GM12878 (cell line): ENCODE measurements around the gene PARP6.

Source experiments
- EP300 ChIP-seq, 2 experiments: fragments of 150-350 bp in 1 of 2; IDR thresholded peaks; 2 replicates each; pipeline ENCODE4 v1.6.1; 2011 to 2012; ENCODE audit warnings: low read depth in 2 of 2, low read length in 2 of 2, borderline replicate concordance in 1 of 2, improper control_type of control experiment in 1 of 2, inconsistent platforms in 1 of 2; ENCODE audit not compliant: control insufficient read depth in 1 of 2
- FOS ChIP-seq: IDR thresholded peaks from 3 replicates; pipeline ENCODE4 v1.6.1; 2011; ENCODE audit warnings: borderline replicate concordance; ENCODE audit not compliant: insufficient read length; ENCODE audit errors: extremely low read depth
- FOXK2 ChIP-seq: fragments of 450-650 bp; IDR thresholded peaks from 2 replicates; pipeline ENCODE4 v1.6.1; 2017; ENCODE audit warnings: mild to moderate bottlenecking, moderate library complexity
- GABPA ChIP-seq: IDR thresholded peaks from 2 replicates; pipeline ENCODE4 v1.6.1; 2014; ENCODE audit warnings: antibody characterized with exemption, low read depth, mild to moderate bottlenecking, inconsistent platforms
- POLR2AphosphoS5 ChIP-seq: IDR thresholded peaks from 2 replicates; pipeline ENCODE4 v1.6.1; 2011; ENCODE audit warnings: mild to moderate bottlenecking, low read length, inconsistent platforms
- RAD21 ChIP-seq: IDR thresholded peaks from 2 replicates; pipeline ENCODE4 v1.6.1; 2011; ENCODE audit warnings: mild to moderate bottlenecking, low read depth, low read length, moderate library complexity; ENCODE audit not compliant: insufficient read depth
- RCOR1 ChIP-seq: conservative IDR thresholded peaks from 2 replicates; pipeline ENCODE4 v1.6.1; 2012; ENCODE audit warnings: low read depth, low read length, improper control_type of control experiment
- RFX5 ChIP-seq: IDR thresholded peaks from 2 replicates; pipeline ENCODE4 v1.6.1; 2011; ENCODE audit warnings: low read depth, low read length, improper control_type of control experiment
- TF ChIP-seq, protein P1 (sequence below), 3 experiments: IDR thresholded peaks in 2 of 3; conservative IDR thresholded peaks in 1 of 3; 2 replicates each; pipeline ENCODE4 v1.5.1; 2011; ENCODE audit warnings: low read depth in 3 of 3, low read length in 3 of 3, mild to moderate bottlenecking in 3 of 3, control low read depth in 2 of 3, moderate library complexity in 2 of 3, inconsistent platforms in 1 of 3, mixed read lengths in 1 of 3; ENCODE audit not compliant: control insufficient read depth in 2 of 3, insufficient read depth in 1 of 3; ENCODE audit errors: extremely low read depth in 1 of 3
- TF ChIP-seq, protein P2 (sequence below): IDR thresholded peaks from 2 replicates; pipeline ENCODE4 v1.6.1; 2011; ENCODE audit warnings: low read depth, mild to moderate bottlenecking, low read length, moderate library complexity, borderline replicate concordance; ENCODE audit errors: extremely low read depth
- TF ChIP-seq, protein P3 (sequence below): IDR thresholded peaks from 2 replicates; pipeline ENCODE4 v1.6.1; 2011; ENCODE audit warnings: borderline replicate concordance, low read depth, mild to moderate bottlenecking, moderate library complexity, low read length; ENCODE audit not compliant: insufficient read depth, poor library complexity, severe bottlenecking
- TF ChIP-seq, protein P4 (sequence below): IDR thresholded peaks from 2 replicates; pipeline ENCODE4 v1.6.1; 2012; ENCODE audit warnings: low read depth, low read length, improper control_type of control experiment

DNA sequence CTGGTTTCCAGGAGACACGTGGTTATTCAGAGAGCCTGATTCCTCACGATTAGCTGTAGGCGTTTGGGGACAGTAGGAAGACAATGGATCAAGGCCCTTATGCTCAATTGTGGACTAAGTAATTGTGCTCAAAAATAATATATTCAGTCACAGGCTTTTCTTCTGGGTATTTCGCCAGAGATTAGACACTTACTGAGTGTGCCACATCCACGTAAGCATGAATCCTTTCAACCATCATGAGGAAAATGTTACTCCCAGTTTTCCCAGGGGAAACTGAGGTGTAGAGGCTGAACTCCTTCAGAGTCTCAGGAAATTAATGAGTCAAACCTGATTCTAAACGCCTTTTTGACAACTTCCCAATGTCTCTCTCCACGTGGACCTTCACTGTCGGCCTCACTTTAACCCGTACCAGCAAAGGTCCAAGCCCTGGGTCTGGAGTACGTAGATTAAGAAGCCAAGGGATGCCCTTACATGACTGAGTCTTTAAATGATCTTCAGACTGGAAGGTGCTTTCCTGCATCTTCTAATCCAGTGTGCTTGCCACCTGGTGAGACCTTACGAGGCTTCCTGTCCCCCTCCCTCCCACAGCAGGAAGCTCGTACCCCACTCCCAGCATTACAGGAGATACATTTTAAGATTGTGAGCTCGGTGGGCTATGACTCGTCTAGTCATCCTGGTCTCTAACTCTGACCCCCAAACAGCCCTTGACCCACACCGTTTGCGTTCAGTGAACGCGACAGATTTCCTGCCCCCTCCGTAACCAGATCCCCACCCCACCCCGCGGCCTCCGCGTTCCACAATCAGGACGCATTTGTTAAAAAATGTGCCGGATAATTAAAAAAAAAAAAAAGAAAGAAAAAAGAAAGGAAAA is 43.0 kb downstream of the PARP6 start:
- TF ChIP-seq EP300 (IDR thresholded peaks at IDR 0.05; ENCODE audit: borderline replicate concordance in 1 of 2, control insufficient read depth in 1 of 2, low read depth in 2 of 2, low read length in 2 of 2): no peak
- TF ChIP-seq, protein P1, sequence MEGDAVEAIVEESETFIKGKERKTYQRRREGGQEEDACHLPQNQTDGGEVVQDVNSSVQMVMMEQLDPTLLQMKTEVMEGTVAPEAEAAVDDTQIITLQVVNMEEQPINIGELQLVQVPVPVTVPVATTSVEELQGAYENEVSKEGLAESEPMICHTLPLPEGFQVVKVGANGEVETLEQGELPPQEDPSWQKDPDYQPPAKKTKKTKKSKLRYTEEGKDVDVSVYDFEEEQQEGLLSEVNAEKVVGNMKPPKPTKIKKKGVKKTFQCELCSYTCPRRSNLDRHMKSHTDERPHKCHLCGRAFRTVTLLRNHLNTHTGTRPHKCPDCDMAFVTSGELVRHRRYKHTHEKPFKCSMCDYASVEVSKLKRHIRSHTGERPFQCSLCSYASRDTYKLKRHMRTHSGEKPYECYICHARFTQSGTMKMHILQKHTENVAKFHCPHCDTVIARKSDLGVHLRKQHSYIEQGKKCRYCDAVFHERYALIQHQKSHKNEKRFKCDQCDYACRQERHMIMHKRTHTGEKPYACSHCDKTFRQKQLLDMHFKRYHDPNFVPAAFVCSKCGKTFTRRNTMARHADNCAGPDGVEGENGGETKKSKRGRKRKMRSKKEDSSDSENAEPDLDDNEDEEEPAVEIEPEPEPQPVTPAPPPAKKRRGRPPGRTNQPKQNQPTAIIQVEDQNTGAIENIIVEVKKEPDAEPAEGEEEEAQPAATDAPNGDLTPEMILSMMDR (IDR thresholded peaks at IDR 0.05 in 2 of 3, conservative IDR thresholded peaks at IDR 0.05 in 1 of 3; ENCODE audit: control insufficient read depth in 2 of 3, extremely low read depth in 1 of 3, insufficient read depth in 1 of 3, low read depth in 3 of 3, low read length in 3 of 3): no peak
- no peak for TF ChIP-seq FOXK2
- TF ChIP-seq, protein P2, sequence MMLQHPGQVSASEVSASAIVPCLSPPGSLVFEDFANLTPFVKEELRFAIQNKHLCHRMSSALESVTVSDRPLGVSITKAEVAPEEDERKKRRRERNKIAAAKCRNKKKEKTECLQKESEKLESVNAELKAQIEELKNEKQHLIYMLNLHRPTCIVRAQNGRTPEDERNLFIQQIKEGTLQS: no peak
- TF ChIP-seq, protein P3, sequence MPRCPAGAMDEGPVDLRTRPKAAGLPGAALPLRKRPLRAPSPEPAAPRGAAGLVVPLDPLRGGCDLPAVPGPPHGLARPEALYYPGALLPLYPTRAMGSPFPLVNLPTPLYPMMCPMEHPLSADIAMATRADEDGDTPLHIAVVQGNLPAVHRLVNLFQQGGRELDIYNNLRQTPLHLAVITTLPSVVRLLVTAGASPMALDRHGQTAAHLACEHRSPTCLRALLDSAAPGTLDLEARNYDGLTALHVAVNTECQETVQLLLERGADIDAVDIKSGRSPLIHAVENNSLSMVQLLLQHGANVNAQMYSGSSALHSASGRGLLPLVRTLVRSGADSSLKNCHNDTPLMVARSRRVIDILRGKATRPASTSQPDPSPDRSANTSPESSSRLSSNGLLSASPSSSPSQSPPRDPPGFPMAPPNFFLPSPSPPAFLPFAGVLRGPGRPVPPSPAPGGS: no peak
- peak; percentile 23 for TF ChIP-seq POLR2AphosphoS5
- no peak for TF ChIP-seq RAD21
- TF ChIP-seq GABPA: no peak
- no peak for TF ChIP-seq RFX5
- no peak for TF ChIP-seq RCOR1
- no peak for TF ChIP-seq FOS
- TF ChIP-seq, protein P4, sequence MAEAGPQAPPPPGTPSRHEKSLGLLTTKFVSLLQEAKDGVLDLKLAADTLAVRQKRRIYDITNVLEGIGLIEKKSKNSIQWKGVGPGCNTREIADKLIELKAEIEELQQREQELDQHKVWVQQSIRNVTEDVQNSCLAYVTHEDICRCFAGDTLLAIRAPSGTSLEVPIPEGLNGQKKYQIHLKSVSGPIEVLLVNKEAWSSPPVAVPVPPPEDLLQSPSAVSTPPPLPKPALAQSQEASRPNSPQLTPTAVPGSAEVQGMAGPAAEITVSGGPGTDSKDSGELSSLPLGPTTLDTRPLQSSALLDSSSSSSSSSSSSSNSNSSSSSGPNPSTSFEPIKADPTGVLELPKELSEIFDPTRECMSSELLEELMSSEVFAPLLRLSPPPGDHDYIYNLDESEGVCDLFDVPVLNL: no peak
